AG04449 (cell line): ENCODE results near the gene TRABD2B.

ENCODE experiments used
- CTCF ChIA-PET: fragments of 350-600 bp; formaldehyde crosslinking; extraction: SDS; loops from one replicate; lab custom pipeline; 2021; ENCODE audit warnings: antibody characterized with exemption; lab: Yijun Ruan, JAX
- POLR2A ChIA-PET: fragments of 400-600, 350-600 bp; formaldehyde crosslinking; extraction: SDS; loops from one replicate; lab custom pipeline; 2020; ENCODE audit warnings: antibody characterized with exemption, inconsistent platforms; lab: Yijun Ruan, JAX
- DNase-seq: peaks from one replicate; pipeline ENCODE4 v3.0.0-alpha.2; 2010; ENCODE audit warnings: low read depth, low spot score
- H3K4me3 ChIP-seq: 2 replicates; pipeline ENCODE4 v1.5.1; 2011; ENCODE audit warnings: low read depth, mild to moderate bottlenecking, control low read depth, low read length
- TF ChIP-seq, protein P1 (sequence below): IDR thresholded peaks from one replicate; pipeline ENCODE4 v1.5.1; 2011; ENCODE audit warnings: mild to moderate bottlenecking, moderate library complexity, low read length, control low read depth, inconsistent platforms; ENCODE audit not compliant: insufficient read depth; ENCODE audit errors: missing control alignments

Gene TRABD2B

DNA sequence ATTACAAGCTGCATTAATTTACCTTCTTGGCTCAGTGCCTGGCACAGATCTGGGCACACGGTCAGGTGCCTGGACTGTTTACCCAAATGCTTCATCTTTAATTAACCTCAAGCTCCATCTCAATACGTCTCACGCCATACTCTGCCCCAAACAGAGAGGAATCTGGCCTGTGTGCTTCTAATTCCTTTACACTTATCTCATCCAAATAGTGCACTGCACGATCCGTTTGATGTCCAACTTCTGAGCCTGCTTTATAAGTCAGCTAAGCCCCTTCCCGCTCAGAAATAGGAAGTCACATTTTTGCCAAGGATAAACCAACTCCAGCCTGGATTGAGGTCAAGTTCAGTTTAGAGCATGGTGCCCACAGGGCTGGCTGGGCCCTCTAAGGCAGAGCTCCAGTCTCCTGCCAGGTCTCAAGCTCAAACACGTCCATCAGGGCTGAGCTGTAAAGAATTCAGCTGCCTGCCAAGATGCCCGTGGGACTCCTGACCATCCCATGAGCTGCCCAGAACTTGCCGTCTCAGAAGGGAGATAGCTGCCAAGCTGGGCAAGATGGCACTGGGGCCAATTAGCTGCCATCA lies 233.5 kb downstream of the TRABD2B start:
- no peak overlapping the region for H3K4me3 ChIP-seq
- ChIA-PET CTCF (interaction anchor here (1.1 kb wide), 1 partner anchor 26 kb away, joined by 3 read pairs; no protein-coding TSS in a partner anchor), POLR2A (no interaction called here)
- no peak for DNase-seq
- TF ChIP-seq, protein P1, sequence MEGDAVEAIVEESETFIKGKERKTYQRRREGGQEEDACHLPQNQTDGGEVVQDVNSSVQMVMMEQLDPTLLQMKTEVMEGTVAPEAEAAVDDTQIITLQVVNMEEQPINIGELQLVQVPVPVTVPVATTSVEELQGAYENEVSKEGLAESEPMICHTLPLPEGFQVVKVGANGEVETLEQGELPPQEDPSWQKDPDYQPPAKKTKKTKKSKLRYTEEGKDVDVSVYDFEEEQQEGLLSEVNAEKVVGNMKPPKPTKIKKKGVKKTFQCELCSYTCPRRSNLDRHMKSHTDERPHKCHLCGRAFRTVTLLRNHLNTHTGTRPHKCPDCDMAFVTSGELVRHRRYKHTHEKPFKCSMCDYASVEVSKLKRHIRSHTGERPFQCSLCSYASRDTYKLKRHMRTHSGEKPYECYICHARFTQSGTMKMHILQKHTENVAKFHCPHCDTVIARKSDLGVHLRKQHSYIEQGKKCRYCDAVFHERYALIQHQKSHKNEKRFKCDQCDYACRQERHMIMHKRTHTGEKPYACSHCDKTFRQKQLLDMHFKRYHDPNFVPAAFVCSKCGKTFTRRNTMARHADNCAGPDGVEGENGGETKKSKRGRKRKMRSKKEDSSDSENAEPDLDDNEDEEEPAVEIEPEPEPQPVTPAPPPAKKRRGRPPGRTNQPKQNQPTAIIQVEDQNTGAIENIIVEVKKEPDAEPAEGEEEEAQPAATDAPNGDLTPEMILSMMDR, result no peak

DNA sequence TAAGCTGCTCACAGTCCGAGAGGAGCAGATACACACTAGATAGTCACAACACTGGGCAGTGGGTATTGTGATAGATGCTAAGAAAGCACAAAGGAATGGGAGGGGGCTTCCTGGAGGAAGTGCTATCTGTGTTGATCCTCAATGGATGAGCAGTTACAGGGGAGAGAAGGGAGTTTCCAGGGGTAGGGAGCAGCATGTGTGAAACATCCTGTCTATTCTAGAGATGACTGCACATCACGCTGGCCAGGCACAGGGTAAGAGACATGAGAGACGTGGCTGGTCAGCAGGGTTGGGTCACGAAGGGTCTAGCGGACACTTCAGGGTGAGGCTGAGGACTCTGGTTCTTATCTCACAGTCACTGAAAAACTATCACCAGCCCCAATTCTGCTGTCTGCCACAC lies 235.2 kb downstream of the TRABD2B start:
- ChIA-PET CTCF (no interaction called here), POLR2A (no interaction called here)
- no peak for DNase-seq
- H3K4me3 ChIP-seq, result no peak overlapping the region
- TF ChIP-seq, protein P1, result no peak

DNA sequence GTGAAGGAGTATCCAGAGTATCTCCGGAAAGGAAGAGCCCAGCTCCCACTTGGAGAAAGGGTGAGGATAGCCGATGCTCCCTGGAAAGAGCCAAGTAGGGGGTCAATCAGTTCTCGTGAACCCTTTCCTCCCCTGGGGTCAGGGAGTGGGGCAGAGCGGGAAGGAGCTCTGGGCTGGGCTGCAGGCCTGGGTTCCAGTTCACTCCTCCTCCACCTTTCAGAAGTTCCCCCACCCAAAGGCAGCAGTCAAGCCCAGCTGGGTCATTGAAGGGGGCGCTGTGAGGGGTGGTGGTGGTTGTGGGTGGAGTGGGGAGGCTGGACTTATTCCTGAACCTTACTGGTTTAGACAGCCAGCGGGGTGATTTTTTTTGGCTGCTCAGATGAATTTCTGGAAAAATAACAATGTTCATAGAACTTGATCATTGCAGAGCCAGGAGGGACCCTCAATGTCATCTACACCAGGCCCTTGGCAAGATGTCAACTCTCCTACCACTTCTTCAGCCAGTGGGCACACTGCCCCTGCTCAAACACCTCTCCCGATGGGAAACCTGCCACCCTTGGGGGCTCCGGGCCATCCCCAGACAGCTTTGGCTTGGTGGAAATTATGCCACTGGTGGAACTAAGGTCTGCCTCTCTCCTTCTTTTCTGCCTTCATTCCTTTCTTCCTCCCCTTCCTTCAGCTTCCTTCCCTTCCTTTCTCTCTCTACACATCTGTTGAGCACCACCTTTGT lies 235.8 kb downstream of the TRABD2B start:
- TF ChIP-seq, protein P1, result no peak
- no peak for DNase-seq
- CTCF ChIA-PET, result no interaction called here
- H3K4me3 ChIP-seq, result no peak overlapping the region
- POLR2A ChIA-PET, result no interaction called here

DNA sequence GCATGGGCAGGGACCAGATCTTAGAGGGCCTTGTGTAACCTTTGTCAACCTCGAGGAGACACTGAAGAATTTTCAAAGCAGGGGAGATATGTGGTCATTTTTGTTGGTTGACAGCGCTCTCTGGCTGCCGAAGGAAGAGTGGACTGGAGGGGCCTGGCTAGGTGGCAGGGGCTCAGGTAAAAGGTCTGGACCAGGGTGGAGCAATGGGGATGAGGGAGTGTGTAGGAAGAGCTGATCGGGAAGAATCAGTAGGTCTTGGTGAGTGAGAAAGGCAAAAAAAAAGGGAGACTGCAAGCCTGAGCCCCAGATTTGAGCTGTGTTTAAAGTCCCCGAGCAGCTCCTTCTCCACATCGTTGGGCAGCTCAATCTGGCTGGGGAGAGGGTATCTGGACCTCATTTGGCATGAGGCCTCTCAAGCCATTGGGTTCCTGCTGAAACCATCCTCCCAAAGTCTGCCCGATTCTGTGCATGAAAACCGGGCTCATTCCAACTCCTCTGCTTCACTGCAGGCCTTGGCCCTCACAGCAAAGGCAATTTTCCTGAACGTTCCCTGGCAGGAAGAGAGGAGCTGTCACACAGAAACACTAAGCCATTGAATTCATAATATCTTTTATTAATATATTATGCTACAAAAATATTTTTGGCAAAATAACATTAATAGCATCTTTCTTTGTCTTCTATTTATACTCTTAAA lies 237.1 kb downstream of the TRABD2B start:
- ChIA-PET CTCF (no interaction called here), POLR2A (no interaction called here)
- DNase-seq, result no peak
- H3K4me3 ChIP-seq, result no peak overlapping the region
- TF ChIP-seq, protein P1, result no peak

DNA sequence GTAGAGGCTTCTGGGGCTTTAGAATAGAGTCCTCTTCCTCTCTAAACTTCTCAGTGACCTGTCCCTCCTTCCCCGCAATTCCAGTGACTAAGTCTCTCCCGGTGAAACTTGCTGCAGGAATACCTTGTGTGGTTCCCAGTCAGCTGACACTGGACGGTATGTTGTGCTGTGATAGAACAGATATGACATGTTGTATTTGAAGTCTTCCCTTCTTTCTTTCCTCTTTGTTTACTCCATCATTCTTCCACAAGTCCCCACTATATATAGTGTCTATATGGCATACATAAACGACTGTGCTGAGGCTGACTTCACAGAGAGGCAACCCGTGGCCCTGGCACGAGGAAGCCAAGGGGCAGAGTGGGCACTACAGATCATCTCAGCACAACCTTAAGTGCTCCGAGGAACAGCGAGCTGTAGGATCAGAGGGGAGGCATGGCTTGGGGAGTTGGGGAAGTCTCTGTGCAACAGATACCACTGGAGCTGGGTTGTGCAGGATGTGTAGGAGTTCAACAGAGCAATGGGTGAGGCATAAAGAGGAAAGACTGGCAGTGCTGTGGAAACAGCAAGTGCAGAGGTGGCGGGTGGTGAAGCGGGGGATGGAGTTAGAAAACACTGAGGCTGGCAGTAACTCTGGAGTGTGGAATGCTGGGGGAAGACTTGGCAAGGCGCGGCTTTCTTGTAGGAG lies 237.8 kb downstream of the TRABD2B start:
- TF ChIP-seq, protein P1, result no peak
- no peak for DNase-seq
- ChIA-PET CTCF (no interaction called here), POLR2A (no interaction called here)
- H3K4me3 ChIP-seq, result no peak overlapping the region
